ENCODE data around the gene FIP1L1. TPM values are rescaled to one million over a fixed set of nuclear protein-coding genes. Genes with fewer than 3 reads are reported as not detected.

Gene FIP1L1
- polyA plus RNA-seq, 2 of the 4 experiments (the other 2 are of a cell fraction), result 27.9 to 40.5 TPM

DNA sequence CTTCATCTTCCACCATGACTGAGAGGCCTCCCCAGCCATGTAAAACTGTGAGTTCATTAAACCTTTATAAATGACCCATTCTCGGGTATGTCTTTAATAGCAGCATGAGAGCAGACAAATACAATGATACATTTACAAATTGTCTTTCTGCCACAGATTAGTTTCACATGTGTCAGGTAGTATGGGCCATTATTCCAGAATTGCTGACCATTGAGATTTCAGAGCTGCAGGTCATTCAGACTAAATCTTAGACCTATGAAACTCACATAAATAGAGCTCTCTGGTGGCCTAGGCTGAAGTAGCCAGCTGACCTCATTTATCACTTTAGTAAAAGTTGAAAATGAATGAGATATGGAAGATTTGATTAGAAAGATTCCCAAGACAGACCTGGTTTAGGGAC lies 105.8 kb downstream of the FIP1L1 start:
- ATAC-seq, result no peak

DNA sequence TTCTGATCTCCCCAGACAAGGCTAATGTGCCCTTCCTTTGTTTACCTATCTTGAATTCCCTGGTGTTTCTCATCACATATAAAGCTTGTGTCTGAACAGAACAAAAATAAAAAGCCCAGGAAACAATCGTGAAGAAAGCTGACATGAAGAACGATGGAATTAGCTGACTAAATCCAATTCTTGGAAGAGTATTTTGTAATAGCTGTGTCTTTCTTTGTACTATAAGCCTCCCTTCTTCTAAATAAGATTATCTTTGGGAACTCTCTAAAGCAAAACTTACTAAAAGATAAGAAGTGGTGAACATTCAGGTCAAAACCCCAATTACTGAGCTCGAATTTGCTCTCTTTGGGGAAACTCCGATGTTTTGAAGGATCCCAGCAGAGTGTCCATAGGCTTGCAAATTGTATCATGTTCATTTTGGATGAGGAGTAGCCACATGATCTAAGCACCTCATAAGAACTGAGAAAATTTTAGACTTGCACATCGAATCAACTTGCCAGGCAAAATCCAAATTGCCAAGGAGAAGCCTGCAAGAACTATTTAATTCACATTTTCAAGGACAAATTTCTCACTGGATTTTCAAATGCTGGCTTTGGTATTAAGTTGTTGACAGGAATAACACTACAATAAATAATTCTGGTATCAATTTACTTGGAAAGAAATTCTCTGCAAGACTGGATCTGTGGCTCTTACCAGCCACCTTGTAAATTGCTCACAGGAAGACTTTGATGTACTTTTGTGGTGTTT lies 107.6 kb downstream of the FIP1L1 start:
- H3K4me3 ChIP-seq, result no peak overlapping the region
- ChIA-PET CTCF (interaction anchor here (0.8 to 1.1 kb wide), 3 partner anchors 138 to 748 kb away, joined by 3 read pairs; no protein-coding TSS in a partner anchor), POLR2A (no interaction called here)
- 53% methylated on average over 5 of the region's 5 CpGs for WGBS (ENCODE audit: missing lambda C conversion rate)
- H3K4me1 ChIP-seq, result peaks cover 11% of the 10 kb centered on the region
- no peaks in the 10 kb centered on the region for H3K9me3 ChIP-seq
- no peak for DNase-seq (ENCODE audit: low read depth in 1 of 2, low spot score in 1 of 2)
- H3K27ac ChIP-seq, result no peak overlapping the region
- TF ChIP-seq JUNB (IDR thresholded peaks at IDR 0.05), result no peak
- no peak for TF ChIP-seq POLR2A (IDR thresholded peaks at IDR 0.05; ENCODE audit: low read length)
- TF ChIP-seq ZC3H11A (IDR thresholded peaks at IDR 0.05), result no peak
- TF ChIP-seq ZSCAN20 (CRISPR knock-in tag; IDR thresholded peaks at IDR 0.05), result no peak
- TF ChIP-seq JUN (IDR thresholded peaks at IDR 0.05), result no peak
- TF ChIP-seq RAD21 (conservative IDR thresholded peaks at IDR 0.05 in 1 of 2, IDR thresholded peaks at IDR 0.05 in 1 of 2), result no peak
- no peak for TF ChIP-seq ESRRA (IDR thresholded peaks at IDR 0.05; ENCODE audit: borderline replicate concordance, low read length)
- no peak for TF ChIP-seq MAZ (IDR thresholded peaks at IDR 0.05; ENCODE audit: borderline replicate concordance, low read depth, low read length)
- no peak for TF ChIP-seq RARB (CRISPR knock-in tag; IDR thresholded peaks at IDR 0.05)
- TF ChIP-seq, protein P1, sequence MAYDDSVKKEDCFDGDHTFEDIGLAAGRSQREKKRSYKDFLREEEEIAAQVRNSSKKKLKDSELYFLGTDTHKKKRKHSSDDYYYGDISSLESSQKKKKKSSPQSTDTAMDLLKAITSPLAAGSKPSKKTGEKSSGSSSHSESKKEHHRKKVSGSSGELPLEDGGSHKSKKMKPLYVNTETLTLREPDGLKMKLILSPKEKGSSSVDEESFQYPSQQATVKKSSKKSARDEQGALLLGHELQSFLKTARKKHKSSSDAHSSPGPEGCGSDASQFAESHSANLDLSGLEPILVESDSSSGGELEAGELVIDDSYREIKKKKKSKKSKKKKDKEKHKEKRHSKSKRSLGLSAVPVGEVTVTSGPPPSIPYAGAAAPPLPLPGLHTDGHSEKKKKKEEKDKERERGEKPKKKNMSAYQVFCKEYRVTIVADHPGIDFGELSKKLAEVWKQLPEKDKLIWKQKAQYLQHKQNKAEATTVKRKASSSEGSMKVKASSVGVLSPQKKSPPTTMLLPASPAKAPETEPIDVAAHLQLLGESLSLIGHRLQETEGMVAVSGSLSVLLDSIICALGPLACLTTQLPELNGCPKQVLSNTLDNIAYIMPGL (CRISPR knock-in tag; IDR thresholded peaks at IDR 0.05; ENCODE audit: borderline replicate concordance), result no peak
- TF ChIP-seq, protein P2, sequence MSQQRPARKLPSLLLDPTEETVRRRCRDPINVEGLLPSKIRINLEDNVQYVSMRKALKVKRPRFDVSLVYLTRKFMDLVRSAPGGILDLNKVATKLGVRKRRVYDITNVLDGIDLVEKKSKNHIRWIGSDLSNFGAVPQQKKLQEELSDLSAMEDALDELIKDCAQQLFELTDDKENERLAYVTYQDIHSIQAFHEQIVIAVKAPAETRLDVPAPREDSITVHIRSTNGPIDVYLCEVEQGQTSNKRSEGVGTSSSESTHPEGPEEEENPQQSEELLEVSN (IDR thresholded peaks at IDR 0.05; ENCODE audit: borderline replicate concordance, low read depth), result no peak
- TF ChIP-seq FOSL2 (IDR thresholded peaks at IDR 0.05), result no peak
- no peak for TF ChIP-seq FOSL2 (CRISPR knock-in tag; IDR thresholded peaks at IDR 0.05)
- TF ChIP-seq HOXA7 (CRISPR knock-in tag; IDR thresholded peaks at IDR 0.05), result no peak
- TF ChIP-seq, protein P3, sequence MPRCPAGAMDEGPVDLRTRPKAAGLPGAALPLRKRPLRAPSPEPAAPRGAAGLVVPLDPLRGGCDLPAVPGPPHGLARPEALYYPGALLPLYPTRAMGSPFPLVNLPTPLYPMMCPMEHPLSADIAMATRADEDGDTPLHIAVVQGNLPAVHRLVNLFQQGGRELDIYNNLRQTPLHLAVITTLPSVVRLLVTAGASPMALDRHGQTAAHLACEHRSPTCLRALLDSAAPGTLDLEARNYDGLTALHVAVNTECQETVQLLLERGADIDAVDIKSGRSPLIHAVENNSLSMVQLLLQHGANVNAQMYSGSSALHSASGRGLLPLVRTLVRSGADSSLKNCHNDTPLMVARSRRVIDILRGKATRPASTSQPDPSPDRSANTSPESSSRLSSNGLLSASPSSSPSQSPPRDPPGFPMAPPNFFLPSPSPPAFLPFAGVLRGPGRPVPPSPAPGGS (IDR thresholded peaks at IDR 0.05), result no peak
- no peak for ATAC-seq
- H3K4me2 ChIP-seq, result no peak overlapping the region
- FAIRE-seq, result no peak

More for the DNA sequence above, 105.8 kb downstream of the FIP1L1 start:
- H3K4me1 ChIP-seq, result peaks cover 15% of the 10 kb centered on the region
- no peak overlapping the region for H3K4me3 ChIP-seq
- TF ChIP-seq ZC3H11A (IDR thresholded peaks at IDR 0.05), result no peak
- peak; percentile 52 for TF ChIP-seq MAFK (IDR thresholded peaks at IDR 0.05; ENCODE audit: partially characterized antibody)
- no peak overlapping the region for H3K27ac ChIP-seq
- CTCF ChIA-PET, result interaction anchor here (1.2 to 1.5 kb wide), 2 partner anchors 10 to 744 kb away, joined by 3 to 4 read pairs; no protein-coding TSS in a partner anchor
- no peaks in the 10 kb centered on the region for H3K9me3 ChIP-seq
- 64% methylated on average over 1 of the region's 1 CpG for WGBS (ENCODE audit: missing lambda C conversion rate)
- no peak overlapping the region for H3K4me2 ChIP-seq
- FAIRE-seq, result no peak
- POLR2A ChIA-PET, result no interaction called here
- no peak for DNase-seq (ENCODE audit: low read depth in 1 of 2, low spot score in 1 of 2)

DNA sequence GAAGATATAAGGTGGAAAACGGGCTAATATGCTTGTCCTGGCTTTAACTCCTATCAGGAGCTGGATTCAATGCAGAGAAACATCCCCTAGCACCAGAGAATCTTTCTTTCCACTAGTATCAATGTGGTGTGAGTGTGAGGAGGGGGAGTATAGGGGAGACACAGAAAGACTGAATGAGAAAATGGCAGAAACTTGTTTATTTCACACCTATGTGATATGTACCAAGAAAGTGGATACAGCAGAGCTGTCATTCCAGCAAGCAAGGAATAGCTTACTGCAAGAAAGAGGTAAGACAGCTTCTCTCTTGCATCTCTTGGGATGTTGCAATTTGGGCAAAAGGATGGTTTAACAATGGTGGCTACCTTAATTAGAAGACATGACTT lies 108.2 kb downstream of the FIP1L1 start:
- Histone ChIP-seq H3K9me3 (no peaks in the 10 kb centered on the region), H3K4me2 (no peak overlapping the region), H3K4me3 (no peak overlapping the region), H3K27ac (no peak overlapping the region), H3K4me1 (peaks cover 12% of the 10 kb centered on the region)
- POLR2A ChIA-PET, result no interaction called here
- ATAC-seq (no peak), DNase-seq (ENCODE audit: low read depth in 1 of 2, low spot score in 1 of 2) (no peak), FAIRE-seq (no peak)
- CTCF ChIA-PET, result interaction anchor here (0.8 to 1.0 kb wide), 2 partner anchors 138 to 747 kb away, joined by 3 read pairs; no protein-coding TSS in a partner anchor
- WGBS (ENCODE audit: missing lambda C conversion rate), result 23% methylated on average over 1 of the region's 1 CpG
- TF ChIP-seq KDM5A (IDR thresholded peaks at IDR 0.05) (no peak), CHD4 (IDR thresholded peaks at IDR 0.05; ENCODE audit: borderline replicate concordance) (no peak), ZC3H11A (IDR thresholded peaks at IDR 0.05) (no peak), RNF2 (IDR thresholded peaks at IDR 0.05; ENCODE audit: borderline replicate concordance, low read depth) (no peak), HOXB13 (CRISPR knock-in tag; IDR thresholded peaks at IDR 0.05; ENCODE audit: low read depth) (no peak), HOXB5 (CRISPR knock-in tag; IDR thresholded peaks at IDR 0.05) (no peak), RAD21 (conservative IDR thresholded peaks at IDR 0.05 in 1 of 2, IDR thresholded peaks at IDR 0.05 in 1 of 2) (no peak)
- TF ChIP-seq, protein P4, sequence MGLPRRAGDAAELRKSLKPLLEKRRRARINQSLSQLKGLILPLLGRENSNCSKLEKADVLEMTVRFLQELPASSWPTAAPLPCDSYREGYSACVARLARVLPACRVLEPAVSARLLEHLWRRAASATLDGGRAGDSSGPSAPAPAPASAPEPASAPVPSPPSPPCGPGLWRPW (IDR thresholded peaks at IDR 0.05), result no peak
- TF ChIP-seq, protein P2 (IDR thresholded peaks at IDR 0.05; ENCODE audit: borderline replicate concordance, low read depth), result no peak
- TF ChIP-seq, protein P3 (IDR thresholded peaks at IDR 0.05), result no peak
- TF ChIP-seq, protein P5, sequence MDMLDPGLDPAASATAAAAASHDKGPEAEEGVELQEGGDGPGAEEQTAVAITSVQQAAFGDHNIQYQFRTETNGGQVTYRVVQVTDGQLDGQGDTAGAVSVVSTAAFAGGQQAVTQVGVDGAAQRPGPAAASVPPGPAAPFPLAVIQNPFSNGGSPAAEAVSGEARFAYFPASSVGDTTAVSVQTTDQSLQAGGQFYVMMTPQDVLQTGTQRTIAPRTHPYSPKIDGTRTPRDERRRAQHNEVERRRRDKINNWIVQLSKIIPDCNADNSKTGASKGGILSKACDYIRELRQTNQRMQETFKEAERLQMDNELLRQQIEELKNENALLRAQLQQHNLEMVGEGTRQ (IDR thresholded peaks at IDR 0.05), result no peak
- TF ChIP-seq, protein P1 (CRISPR knock-in tag; IDR thresholded peaks at IDR 0.05; ENCODE audit: borderline replicate concordance), result no peak
